Neural progenitor cell (in vitro differentiated cells): ENCODE results near the gene GPR39. TPM values are rescaled to one million over a fixed set of nuclear protein-coding genes. Genes with fewer than 3 reads are reported as not detected.

Experiments used
- DNase-seq: peaks from one replicate; pipeline ENCODE4 v3.0.0-alpha.2; 2016; ENCODE audit warnings: low spot score
- H2AFZ ChIP-seq: fragments of 200-600 bp; sonication (generic); replicated peaks from 2 replicates; pipeline ENCODE4 v1.6.1; 2016; ENCODE audit warnings: antibody characterized with exemption
- H3F3A ChIP-seq: fragments of 200-600 bp; sonication (generic); 2 replicates; pipeline ENCODE4 v1.6.1; 2016; ENCODE audit warnings: antibody characterized with exemption, low read depth
- H3K27ac ChIP-seq: fragments of 200-600 bp; sonication (generic); 2 replicates; pipeline ENCODE4 v1.5.1; 2016; ENCODE audit warnings: mild to moderate bottlenecking
- H3K27me3 ChIP-seq: fragments of 200-600 bp; sonication (generic); 2 replicates; pipeline ENCODE4 v1.6.1; 2016; ENCODE audit warnings: mild to moderate bottlenecking, moderate library complexity
- H3K36me3 ChIP-seq: fragments of 200-600 bp; sonication (generic); 2 replicates; pipeline ENCODE4 v1.5.1; 2016
- H3K4me1 ChIP-seq: fragments of 200-600 bp; sonication (generic); 2 replicates; pipeline ENCODE4 v1.6.1; 2016; ENCODE audit warnings: mixed run types
- H3K4me2 ChIP-seq: fragments of 200-600 bp; sonication (generic); 2 replicates; pipeline ENCODE4 v1.6.1; 2016
- H3K4me3 ChIP-seq: fragments of 200-600 bp; sonication (generic); 2 replicates; pipeline ENCODE4 v1.5.1; 2016
- H3K79me2 ChIP-seq: fragments of 200-600 bp; sonication (generic); 2 replicates; pipeline ENCODE4 v1.6.1; 2016; ENCODE audit warnings: low read depth
- H3K9ac ChIP-seq: fragments of 200-600 bp; sonication (generic); 2 replicates; pipeline ENCODE4 v1.6.1; 2016
- H3K9me3 ChIP-seq: fragments of 200-600 bp; sonication (generic); 2 replicates; pipeline ENCODE4 v1.5.1; 2016; ENCODE audit warnings: low read depth
- H4K20me1 ChIP-seq: fragments of 200-600 bp; sonication (generic); 2 replicates; pipeline ENCODE4 v1.6.1; 2016; ENCODE audit warnings: low read depth
- H3K27ac Mint-ChIP-seq: 3 replicates; pipeline ENCODE4 v1.8.0; 2021; ENCODE audit warnings: mixed read lengths
- H3K27me3 Mint-ChIP-seq: 2 replicates; pipeline ENCODE4 v1.8.0; 2022; ENCODE audit warnings: low read depth, mild to moderate bottlenecking, inconsistent platforms, moderate library complexity, mixed read lengths; ENCODE audit not compliant: insufficient read depth
- H3K36me3 Mint-ChIP-seq: 3 replicates; pipeline ENCODE4 v1.8.0; 2021; ENCODE audit warnings: mixed read lengths
- H3K4me1 Mint-ChIP-seq: 3 replicates; pipeline ENCODE4 v1.8.0; 2021; ENCODE audit warnings: mixed read lengths
- H3K4me3 Mint-ChIP-seq: 3 replicates; pipeline ENCODE4 v1.8.0; 2021; ENCODE audit warnings: mild to moderate bottlenecking, moderate library complexity, mixed read lengths
- H3K9me3 Mint-ChIP-seq: 3 replicates; pipeline ENCODE4 v1.8.0; 2020; ENCODE audit warnings: mixed read lengths
- CTCF ChIP-seq: fragments of 200-600 bp; sonication (generic); IDR thresholded peaks from 2 replicates; pipeline ENCODE4 v1.5.1; 2017; ENCODE audit warnings: antibody characterized with exemption, mild to moderate bottlenecking
- EZH2 ChIP-seq: fragments of 200-600 bp; sonication (generic); IDR thresholded peaks from 2 replicates; pipeline ENCODE4 v1.6.1; 2017; ENCODE audit warnings: antibody characterized with exemption, mild to moderate bottlenecking, moderate library complexity
- EZH2phosphoT487 ChIP-seq: fragments of 200-600 bp; sonication (generic); IDR thresholded peaks from 2 replicates; pipeline ENCODE4 v1.6.1; 2017; ENCODE audit warnings: antibody characterized with exemption
- total RNA-seq: library from RNA; depleted of rRNA; stranded (reverse); fragments of >200 nt; gene quantifications from 2 replicates; pipeline ENCODE4 v1.2.3, GENCODE V29; 2015; ENCODE audit warnings: low replicate concordance

GPR39 gene
- total RNA-seq, 1 donor from 2014 or later, result 0.28 TPM

DNA sequence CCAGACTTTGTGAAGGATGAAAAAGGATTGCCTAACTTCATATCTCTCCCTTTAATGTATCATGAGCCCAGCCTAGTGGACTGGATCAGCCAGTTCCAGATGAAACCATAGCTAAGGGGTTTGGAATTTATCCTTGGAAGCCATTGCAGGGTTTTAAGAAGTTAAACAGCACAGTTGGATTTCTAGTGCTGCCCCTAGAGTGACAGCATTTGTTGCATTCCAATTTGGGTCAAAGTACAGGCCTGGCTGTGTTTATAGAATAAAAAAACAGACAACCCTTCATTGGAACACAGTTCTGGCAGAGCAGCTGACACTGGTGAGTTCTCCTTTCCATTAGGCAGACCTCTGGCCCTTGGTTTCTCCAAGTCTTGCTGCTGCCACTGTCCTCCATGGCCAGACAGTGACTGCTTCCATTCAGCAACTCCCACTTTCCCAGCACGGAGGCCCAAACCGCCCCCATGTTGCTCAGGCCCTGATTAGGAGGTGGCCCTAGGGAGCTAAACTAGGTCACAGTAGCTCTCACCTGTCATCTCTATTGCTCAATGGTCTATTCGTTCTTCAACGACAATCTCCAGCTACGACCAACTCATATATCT lies 8.0 kb downstream of the GPR39 start:
- no peaks in the 10 kb centered on the region for H4K20me1 ChIP-seq
- H3K4me2 ChIP-seq, result no peak overlapping the region
- H3K27ac Mint-ChIP-seq, result no peak overlapping the region
- DNase-seq, result no peak
- H3K4me1 ChIP-seq, result no peaks in the 10 kb centered on the region
- no peaks in the 10 kb centered on the region for H3K36me3 ChIP-seq
- H3K27ac ChIP-seq, result no peak overlapping the region
- H3K27me3 Mint-ChIP-seq, result no peaks in the 10 kb centered on the region
- H3K9ac ChIP-seq, result no peak overlapping the region
- H3K36me3 Mint-ChIP-seq, result no peaks in the 10 kb centered on the region
- H3K4me3 ChIP-seq, result no peak overlapping the region
- no peaks in the 10 kb centered on the region for H3K79me2 ChIP-seq
- no peaks in the 10 kb centered on the region for H3K27me3 ChIP-seq
- no peak overlapping the region for H3K4me3 Mint-ChIP-seq
- no peak overlapping the region for H2AFZ ChIP-seq
- no peak for TF ChIP-seq CTCF
- no peak for TF ChIP-seq EZH2phosphoT487
- TF ChIP-seq EZH2, result no peak
- no peaks in the 10 kb centered on the region for H3F3A ChIP-seq
- H3K9me3 Mint-ChIP-seq, result no peaks in the 10 kb centered on the region
- no peaks in the 10 kb centered on the region for H3K9me3 ChIP-seq
- H3K4me1 Mint-ChIP-seq, result peaks cover 11% of the 10 kb centered on the region

- Histone ChIP-seq H3K4me3 (no peak overlapping the region), H4K20me1 (no peaks in the 10 kb centered on the region), H3K27me3 (no peaks in the 10 kb centered on the region), H3K4me1 (no peaks in the 10 kb centered on the region), H3K27ac (no peak overlapping the region), H2AFZ (no peak overlapping the region), H3K4me2 (no peak overlapping the region), H3K36me3 (no peaks in the 10 kb centered on the region), H3K9me3 (no peaks in the 10 kb centered on the region), H3F3A (no peaks in the 10 kb centered on the region), H3K9ac (no peak overlapping the region), H3K79me2 (no peaks in the 10 kb centered on the region)
- no peaks in the 10 kb centered on the region for H3K36me3 Mint-ChIP-seq
- H3K27me3 Mint-ChIP-seq, result no peaks in the 10 kb centered on the region
- H3K4me3 Mint-ChIP-seq, result no peak overlapping the region
- peaks cover 11% of the 10 kb centered on the region for H3K4me1 Mint-ChIP-seq
- H3K9me3 Mint-ChIP-seq, result no peaks in the 10 kb centered on the region
- no peak overlapping the region for H3K27ac Mint-ChIP-seq
- DNase-seq, result no peak
- TF ChIP-seq EZH2phosphoT487 (no peak), CTCF (no peak), EZH2 (no peak)
Measured at GRCh38 chr2:132426033-132426432, 9.4 kb downstream of the GPR39 start.

DNA sequence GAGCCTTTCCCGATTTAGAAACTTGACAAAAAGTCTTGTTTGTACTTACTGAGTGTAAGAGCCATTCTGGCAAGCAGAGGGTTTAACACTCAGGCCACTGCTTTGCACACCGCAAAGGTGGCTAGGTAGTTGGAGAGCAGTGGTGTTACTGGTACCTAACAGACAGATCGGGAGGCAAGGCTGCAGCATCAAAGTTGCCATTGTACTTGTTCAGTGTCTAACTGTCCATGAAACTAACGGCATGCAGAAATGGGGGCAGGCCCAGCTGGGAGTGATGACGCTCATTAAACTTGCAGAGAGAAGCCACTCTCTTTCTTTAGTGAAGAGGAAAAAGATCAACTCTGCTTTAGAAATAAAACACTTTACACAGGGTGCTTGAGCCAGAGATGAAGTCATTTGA lies 10.1 kb downstream of the GPR39 start:
- Histone ChIP-seq H3K4me3 (no peak overlapping the region), H3F3A (no peaks in the 10 kb centered on the region), H3K9ac (no peak overlapping the region), H3K9me3 (no peaks in the 10 kb centered on the region), H3K36me3 (no peaks in the 10 kb centered on the region), H4K20me1 (no peaks in the 10 kb centered on the region), H3K4me2 (no peak overlapping the region), H2AFZ (no peak overlapping the region), H3K79me2 (no peaks in the 10 kb centered on the region), H3K27ac (no peak overlapping the region), H3K4me1 (no peaks in the 10 kb centered on the region), H3K27me3 (no peaks in the 10 kb centered on the region)
- H3K27ac Mint-ChIP-seq, result no peak overlapping the region
- no peak overlapping the region for H3K4me3 Mint-ChIP-seq
- peaks cover 11% of the 10 kb centered on the region for H3K4me1 Mint-ChIP-seq
- H3K36me3 Mint-ChIP-seq, result no peaks in the 10 kb centered on the region
- no peak for DNase-seq
- TF ChIP-seq CTCF, result no peak
- no peak for TF ChIP-seq EZH2
- no peaks in the 10 kb centered on the region for H3K27me3 Mint-ChIP-seq
- H3K9me3 Mint-ChIP-seq, result no peaks in the 10 kb centered on the region
